H1 (cell line): Measurements from ENCODE around the gene RHBDD1. TPM values are rescaled to one million over a fixed set of nuclear protein-coding genes. Genes with fewer than 3 reads are reported as not detected.

Experiments used
- FOSL1 ChIP-seq: IDR thresholded peaks from 2 replicates; pipeline ENCODE4 v1.6.1; 2011; ENCODE audit warnings: mild to moderate bottlenecking, low read depth, low read length, moderate library complexity; ENCODE audit not compliant: insufficient read depth
- polyA plus RNA-seq, 7 experiments: library from polyadenylated mRNA; depleted of rRNA in 3 of 7; stranded (reverse) in 5 of 7; unstranded in 2 of 7; fragments of >200 nt in 5 of 7; fragments of 200-250 nt in 2 of 7; gene quantifications; 1 replicate in 5 of 7; 2 replicates in 1 of 7; 4 replicates in 1 of 7; pipeline versions ENCODE4 v1.2.1 to v1.2.3, GENCODE V29; 2011 to 2013; ENCODE audit warnings: missing spikeins in 2 of 7, mixed read lengths in 2 of 7
- total RNA-seq: library from RNA; stranded (reverse); fragmentation: NEBNext Ultra II Directional; extraction: Animal tissue kit (Norgen Biotek cat#: 25700); gene quantifications from 2 replicates; pipeline ENCODE4 v1.2.1, GENCODE V29; 2021
- TF ChIP-seq, protein P1 (sequence below): fragments of 300-600 bp; sonication (generic); IDR thresholded peaks from 2 replicates; pipeline ENCODE4 v1.7.1; 2012; ENCODE audit warnings: low read length, moderate library complexity, mild to moderate bottlenecking, inconsistent platforms; ENCODE audit not compliant: insufficient replicate concordance

Gene RHBDD1
- total and polyA plus RNA-seq, 2 of the 8 experiments (the other 6 are each of a cell fraction or from before 2014, with no cell fraction given), result 10.5 to 23.1 TPM

DNA sequence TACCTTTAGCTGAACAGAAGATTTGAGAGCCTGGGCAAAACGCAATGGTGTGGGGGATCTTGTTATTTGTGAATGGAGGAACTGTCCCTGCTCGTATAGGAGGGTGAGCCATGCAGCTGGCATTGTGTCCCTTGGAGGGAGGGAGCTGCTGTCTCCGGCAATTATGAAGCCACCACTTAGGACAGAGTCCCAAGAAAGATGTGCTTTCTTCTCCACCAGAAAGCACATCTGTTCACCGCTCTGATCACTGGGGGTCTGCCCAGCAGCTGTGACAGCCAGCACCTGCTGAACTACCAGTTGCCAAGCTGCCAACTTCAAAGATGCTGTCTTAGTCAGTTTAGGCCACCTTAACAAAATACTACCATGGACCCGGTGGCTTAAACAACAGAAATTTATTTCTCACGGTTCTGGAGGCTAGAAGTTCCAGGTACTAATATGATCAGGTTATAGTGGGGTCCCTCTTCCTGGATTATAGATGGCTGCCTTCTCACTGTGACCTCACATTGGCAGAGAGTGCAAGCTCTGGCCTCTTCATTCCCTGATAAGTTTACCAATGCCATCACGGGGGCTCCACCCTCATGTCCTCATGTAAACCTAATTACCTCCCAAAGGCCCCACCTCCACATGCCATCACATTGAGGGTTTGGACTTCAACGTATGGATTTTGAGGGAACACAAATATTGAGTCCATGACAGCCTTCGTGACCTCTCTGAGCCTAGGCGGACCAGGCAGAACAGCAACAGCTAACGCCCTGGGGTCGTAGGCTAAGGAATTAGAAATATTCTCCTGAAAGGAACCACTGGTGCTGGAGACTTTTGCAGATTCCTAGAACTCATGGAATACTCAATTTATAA lies 148.3 kb downstream of the RHBDD1 start (continued):
- TF ChIP-seq, protein P1, sequence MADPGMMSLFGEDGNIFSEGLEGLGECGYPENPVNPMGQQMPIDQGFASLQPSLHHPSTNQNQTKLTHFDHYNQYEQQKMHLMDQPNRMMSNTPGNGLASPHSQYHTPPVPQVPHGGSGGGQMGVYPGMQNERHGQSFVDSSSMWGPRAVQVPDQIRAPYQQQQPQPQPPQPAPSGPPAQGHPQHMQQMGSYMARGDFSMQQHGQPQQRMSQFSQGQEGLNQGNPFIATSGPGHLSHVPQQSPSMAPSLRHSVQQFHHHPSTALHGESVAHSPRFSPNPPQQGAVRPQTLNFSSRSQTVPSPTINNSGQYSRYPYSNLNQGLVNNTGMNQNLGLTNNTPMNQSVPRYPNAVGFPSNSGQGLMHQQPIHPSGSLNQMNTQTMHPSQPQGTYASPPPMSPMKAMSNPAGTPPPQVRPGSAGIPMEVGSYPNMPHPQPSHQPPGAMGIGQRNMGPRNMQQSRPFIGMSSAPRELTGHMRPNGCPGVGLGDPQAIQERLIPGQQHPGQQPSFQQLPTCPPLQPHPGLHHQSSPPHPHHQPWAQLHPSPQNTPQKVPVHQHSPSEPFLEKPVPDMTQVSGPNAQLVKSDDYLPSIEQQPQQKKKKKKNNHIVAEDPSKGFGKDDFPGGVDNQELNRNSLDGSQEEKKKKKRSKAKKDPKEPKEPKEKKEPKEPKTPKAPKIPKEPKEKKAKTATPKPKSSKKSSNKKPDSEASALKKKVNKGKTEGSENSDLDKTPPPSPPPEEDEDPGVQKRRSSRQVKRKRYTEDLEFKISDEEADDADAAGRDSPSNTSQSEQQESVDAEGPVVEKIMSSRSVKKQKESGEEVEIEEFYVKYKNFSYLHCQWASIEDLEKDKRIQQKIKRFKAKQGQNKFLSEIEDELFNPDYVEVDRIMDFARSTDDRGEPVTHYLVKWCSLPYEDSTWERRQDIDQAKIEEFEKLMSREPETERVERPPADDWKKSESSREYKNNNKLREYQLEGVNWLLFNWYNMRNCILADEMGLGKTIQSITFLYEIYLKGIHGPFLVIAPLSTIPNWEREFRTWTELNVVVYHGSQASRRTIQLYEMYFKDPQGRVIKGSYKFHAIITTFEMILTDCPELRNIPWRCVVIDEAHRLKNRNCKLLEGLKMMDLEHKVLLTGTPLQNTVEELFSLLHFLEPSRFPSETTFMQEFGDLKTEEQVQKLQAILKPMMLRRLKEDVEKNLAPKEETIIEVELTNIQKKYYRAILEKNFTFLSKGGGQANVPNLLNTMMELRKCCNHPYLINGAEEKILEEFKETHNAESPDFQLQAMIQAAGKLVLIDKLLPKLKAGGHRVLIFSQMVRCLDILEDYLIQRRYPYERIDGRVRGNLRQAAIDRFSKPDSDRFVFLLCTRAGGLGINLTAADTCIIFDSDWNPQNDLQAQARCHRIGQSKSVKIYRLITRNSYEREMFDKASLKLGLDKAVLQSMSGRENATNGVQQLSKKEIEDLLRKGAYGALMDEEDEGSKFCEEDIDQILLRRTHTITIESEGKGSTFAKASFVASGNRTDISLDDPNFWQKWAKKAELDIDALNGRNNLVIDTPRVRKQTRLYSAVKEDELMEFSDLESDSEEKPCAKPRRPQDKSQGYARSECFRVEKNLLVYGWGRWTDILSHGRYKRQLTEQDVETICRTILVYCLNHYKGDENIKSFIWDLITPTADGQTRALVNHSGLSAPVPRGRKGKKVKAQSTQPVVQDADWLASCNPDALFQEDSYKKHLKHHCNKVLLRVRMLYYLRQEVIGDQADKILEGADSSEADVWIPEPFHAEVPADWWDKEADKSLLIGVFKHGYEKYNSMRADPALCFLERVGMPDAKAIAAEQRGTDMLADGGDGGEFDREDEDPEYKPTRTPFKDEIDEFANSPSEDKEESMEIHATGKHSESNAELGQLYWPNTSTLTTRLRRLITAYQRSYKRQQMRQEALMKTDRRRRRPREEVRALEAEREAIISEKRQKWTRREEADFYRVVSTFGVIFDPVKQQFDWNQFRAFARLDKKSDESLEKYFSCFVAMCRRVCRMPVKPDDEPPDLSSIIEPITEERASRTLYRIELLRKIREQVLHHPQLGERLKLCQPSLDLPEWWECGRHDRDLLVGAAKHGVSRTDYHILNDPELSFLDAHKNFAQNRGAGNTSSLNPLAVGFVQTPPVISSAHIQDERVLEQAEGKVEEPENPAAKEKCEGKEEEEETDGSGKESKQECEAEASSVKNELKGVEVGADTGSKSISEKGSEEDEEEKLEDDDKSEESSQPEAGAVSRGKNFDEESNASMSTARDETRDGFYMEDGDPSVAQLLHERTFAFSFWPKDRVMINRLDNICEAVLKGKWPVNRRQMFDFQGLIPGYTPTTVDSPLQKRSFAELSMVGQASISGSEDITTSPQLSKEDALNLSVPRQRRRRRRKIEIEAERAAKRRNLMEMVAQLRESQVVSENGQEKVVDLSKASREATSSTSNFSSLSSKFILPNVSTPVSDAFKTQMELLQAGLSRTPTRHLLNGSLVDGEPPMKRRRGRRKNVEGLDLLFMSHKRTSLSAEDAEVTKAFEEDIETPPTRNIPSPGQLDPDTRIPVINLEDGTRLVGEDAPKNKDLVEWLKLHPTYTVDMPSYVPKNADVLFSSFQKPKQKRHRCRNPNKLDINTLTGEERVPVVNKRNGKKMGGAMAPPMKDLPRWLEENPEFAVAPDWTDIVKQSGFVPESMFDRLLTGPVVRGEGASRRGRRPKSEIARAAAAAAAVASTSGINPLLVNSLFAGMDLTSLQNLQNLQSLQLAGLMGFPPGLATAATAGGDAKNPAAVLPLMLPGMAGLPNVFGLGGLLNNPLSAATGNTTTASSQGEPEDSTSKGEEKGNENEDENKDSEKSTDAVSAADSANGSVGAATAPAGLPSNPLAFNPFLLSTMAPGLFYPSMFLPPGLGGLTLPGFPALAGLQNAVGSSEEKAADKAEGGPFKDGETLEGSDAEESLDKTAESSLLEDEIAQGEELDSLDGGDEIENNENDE, result no peak
- TF ChIP-seq FOSL1, result no peak
